ENCODE data around the gene SHLD1.
A peak's percentile ranks its signal among the peaks of the same experiment; 100 is the strongest.
"Not testable (repeated sequence)": the region's sequence is repeated elsewhere in the genome, so short reads cannot be mapped to it uniquely, and the experiment has no call there.

Gene SHLD1

GRCh38 chr20:5735845-5736510, 14.2 kb upstream of the SHLD1 start:
- DNase-seq (ENCODE audit: low spot score), result no peak

DNA sequence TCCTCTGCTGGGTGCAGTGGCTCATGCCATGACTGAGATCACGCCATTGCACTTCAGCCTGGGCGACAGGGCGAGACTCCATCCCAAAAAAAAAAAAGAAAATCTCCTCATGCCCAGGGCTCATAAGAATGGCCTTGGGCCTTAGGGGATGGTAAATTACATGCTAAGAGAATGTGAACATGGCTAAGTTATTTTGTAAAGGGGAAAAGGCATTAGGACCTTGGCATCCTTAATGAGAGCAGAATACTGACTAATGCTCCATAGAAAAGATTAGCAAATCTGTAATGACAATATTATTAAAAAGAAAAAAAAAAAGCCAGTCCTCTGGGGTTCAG, 12.6 kb upstream of the SHLD1 start:
- DNase-seq (ENCODE audit: low spot score), result no peak

- DNase-seq (ENCODE audit: low spot score), result no peak
Observed at GRCh38 chr20:5737966-5738365, 12.2 kb upstream of the SHLD1 start.

DNA sequence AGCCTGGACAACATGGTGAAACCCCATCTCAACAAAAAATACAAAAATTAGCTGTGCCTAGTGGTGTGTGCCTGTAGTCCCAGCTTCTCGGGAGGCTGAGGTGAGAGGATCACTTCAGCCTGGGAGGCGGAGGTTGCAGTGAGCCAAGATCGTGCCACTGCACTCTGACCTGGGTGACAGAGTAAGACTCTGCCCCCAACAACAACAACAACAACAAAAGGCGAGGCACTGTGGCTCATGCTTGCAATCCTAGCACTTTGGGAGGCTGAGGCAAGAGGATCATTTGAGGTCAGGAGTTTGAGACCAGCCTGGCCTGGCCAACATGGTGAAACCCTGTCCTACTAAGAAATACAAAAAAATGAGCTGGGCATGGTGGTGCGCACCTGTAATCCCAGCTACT, 9.6 kb upstream of the SHLD1 start:
- peak; percentile 54 for DNase-seq (ENCODE audit: low spot score)

- peak; percentile 93 for DNase-seq (ENCODE audit: low spot score)
Observed at GRCh38 chr20:5741089-5741488, 9.1 kb upstream of the SHLD1 start.

GRCh38 chr20:5742041-5742440, 8.2 kb upstream of the SHLD1 start:
- DNase-seq (ENCODE audit: low spot score), result no peak

- no peak for DNase-seq (ENCODE audit: low spot score)
Observed at GRCh38 chr20:5745416-5746030, 4.7 kb upstream of the SHLD1 start.

GRCh38 chr20:5746064-5746463, 4.1 kb upstream of the SHLD1 start:
- no peak for DNase-seq (ENCODE audit: low spot score)

- DNase-seq (ENCODE audit: low spot score), result no peak
Observed at GRCh38 chr20:5748246-5748645, 2.0 kb upstream of the SHLD1 start.

- DNase-seq (ENCODE audit: low spot score), result not testable (repeated sequence)
Observed at GRCh38 chr20:5749512-5749951, 669 bp upstream of the SHLD1 start.

GRCh38 chr20:5751856-5752255, 1.7 kb downstream of the SHLD1 start:
- no peak for DNase-seq (ENCODE audit: low spot score)

DNA sequence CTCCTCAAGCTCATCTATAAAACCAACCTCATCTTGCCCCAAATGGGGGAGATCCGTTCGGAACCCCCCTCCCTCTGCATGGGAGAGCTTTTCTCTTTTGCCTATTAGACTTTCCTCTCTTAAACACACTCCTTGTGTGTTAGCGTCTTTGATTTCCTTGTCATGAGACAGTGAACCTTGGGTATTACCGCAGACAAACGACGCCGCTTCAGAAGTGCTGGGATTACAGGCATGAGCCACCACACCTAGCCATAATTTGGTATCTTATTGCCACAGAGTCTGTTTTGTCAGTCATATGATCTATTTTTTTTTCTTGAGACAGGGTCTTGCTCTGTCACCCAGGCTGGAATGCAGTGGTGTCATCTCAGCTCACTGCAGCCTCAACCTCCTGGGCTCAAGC, 3.6 kb downstream of the SHLD1 start:
- DNase-seq (ENCODE audit: low spot score), result no peak

GRCh38 chr20:5757949-5758348, 7.7 kb downstream of the SHLD1 start:
- no peak for DNase-seq (ENCODE audit: low spot score)

DNA sequence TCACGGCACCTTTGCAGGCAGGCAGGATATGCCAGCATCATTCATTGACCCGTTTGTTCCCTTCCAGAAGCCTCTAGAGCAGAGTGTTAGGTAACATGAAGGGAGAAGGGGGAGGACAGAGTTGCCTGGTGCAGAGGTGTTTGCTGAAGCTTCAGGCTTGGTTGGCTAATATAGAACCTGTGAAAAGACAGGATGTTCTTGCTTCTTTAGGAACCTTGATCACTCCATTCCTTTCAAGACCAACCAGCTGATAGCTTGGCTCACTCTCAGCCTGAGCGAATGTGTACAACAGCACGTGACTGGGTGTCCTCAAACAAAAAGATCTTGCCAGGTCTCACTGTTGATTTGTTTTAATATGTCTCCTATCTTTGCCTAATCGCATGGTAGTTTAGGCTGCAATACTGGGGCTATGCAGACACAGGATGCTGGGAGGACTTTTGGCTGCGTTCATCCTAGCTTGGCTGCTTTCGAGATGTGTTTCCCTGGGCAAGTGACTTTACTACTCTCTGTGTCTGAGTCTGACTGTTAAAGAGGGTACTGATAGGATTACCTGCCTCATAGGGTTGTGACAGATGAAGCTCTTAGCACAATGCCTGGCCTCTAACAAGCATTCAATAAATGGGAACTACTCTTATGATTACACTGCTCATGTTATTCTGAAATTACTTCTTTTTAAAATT, 16.0 kb downstream of the SHLD1 start:
- no peak for DNase-seq (ENCODE audit: low spot score)

DNA sequence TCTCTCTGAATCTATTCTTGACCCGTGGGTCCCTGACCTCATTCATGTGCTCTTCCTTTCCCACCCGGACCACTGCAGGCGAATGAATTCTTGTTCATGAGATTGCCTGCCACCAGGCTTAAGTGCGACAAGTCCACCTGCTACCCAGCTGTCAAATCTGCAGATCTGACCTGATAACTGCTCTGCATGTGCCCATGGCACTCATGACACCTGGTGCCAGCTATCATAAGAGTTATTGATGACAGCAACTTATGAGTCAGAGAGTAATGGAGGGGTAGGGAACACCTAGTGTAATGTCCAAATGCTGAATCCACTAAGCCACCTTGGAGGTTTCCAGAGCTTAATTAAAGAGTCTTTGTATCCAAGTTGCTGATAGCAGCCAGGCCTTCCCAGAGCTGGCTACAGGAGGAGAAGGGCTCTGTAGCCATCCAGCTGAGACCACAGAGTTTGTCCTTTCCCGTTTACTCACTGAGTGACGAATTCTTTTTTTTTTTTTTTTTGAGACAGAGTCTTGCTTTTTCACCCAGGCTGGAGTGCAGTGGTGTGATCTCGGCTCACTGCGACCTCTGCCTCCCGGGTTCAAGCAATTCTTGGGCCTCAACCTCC, 17.4 kb downstream of the SHLD1 start:
- DNase-seq (ENCODE audit: low spot score), result no peak

DNA sequence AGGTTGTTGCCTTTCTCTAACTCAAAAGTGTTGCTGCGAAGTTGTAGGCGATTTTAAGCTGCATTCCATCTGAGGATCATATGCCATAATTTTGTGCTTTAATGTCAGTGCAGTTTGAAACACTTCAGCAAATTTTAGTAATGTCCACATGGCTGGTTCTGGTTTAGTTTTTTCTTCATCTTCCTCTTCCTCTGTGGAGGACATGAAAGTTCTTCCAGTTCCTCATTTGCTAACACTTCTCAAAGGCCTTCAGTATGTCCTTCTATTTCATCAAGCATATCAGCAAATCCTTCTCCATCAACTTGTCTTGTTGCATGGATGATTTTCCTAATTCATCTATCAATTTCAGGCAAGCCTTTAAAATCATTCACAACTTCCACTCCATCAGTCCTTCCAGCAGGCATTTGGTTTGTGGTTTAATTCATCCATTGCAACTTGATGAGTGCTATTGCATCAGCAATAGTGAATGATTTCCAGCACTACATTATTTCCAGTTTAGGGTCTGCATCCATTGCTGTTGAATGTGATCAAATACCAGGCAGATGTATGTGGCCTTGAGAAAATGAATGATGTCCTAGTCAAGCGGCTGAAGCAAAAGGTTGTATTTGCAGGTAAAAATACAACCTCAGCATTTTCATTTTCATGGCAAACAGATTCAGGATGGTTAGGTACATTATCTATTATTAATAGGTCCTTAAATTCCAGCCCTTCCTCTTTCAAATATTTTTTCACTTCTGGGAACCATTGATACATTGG, 20.2 kb downstream of the SHLD1 start:
- DNase-seq (ENCODE audit: low spot score), result peak; percentile 24

GRCh38 chr20:5770987-5771318, 20.8 kb downstream of the SHLD1 start:
- DNase-seq (ENCODE audit: low spot score), result peak; percentile 49

DNA sequence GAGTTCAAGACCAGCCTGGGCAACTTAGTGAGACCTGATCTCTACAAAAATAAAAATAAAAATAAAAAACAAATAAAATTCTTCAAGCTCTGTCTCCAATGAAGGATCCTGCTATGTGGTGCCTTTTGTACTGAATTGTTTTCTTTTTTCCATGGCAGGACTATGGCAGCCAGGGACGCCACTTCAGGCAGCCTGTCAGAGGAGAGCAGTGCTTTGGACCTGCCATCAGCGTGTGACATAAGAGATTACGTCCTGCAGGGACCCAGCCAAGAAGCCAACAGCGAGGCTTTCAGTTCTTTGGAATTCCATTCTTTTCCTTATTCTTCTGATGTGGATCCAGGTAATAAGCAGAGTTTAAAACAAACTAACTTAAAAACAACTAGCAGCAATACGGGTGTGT, 22.5 kb downstream of the SHLD1 start:
- no peak for DNase-seq (ENCODE audit: low spot score)

- no peak for DNase-seq (ENCODE audit: low spot score)
Observed at GRCh38 chr20:5773589-5773988, 23.4 kb downstream of the SHLD1 start.

GRCh38 chr20:5776077-5776476, 25.9 kb downstream of the SHLD1 start:
- DNase-seq (ENCODE audit: low spot score), result peak; percentile 85

- DNase-seq (ENCODE audit: low spot score), result peak; percentile 31
Observed at GRCh38 chr20:5779071-5779900, 29.1 kb downstream of the SHLD1 start.

GRCh38 chr20:5780846-5781217, 30.6 kb downstream of the SHLD1 start:
- DNase-seq (ENCODE audit: low spot score), result peak; percentile 84

All from hematopoietic multipotent progenitor cell treated with erythropoietin and hydrocortisone succinate and interleukin-3 and kit ligand, for 15 days (in vitro differentiated cells).